ENCODE data around the gene ABHD8. TPM values are rescaled to one million over a fixed set of nuclear protein-coding genes. Genes with fewer than 3 reads are reported as not detected.
A peak's percentile ranks its signal among the peaks of the same experiment; 100 is the strongest.

Gene ABHD8
- total RNA-seq, 1 donor from 2014 or later, result 16.9 TPM

GRCh38 chr19:17305216-17305516, 1.9 kb upstream of the ABHD8 start:
- Mint-ChIP-seq H3K4me1 (ENCODE audit: low read depth) (peaks cover 22% of the 10 kb centered on the region), H3K36me3 (ENCODE audit: insufficient read depth) (no peaks in the 10 kb centered on the region), H3K27ac (peak overlapping the region; percentile 91), H3K9me3 (ENCODE audit: low read depth) (no peaks in the 10 kb centered on the region), H3K27me3 (no peaks in the 10 kb centered on the region), H3K4me3 (ENCODE audit: low read depth) (peak overlapping the region; percentile 88)
- DNase-seq (ENCODE audit: low spot score, unreplicated experiment), result no peak
- no peak for TF ChIP-seq CTCF (IDR thresholded peaks at IDR 0.05; ENCODE audit: unreplicated experiment)

GRCh38 chr19:17304386-17305215, 1.4 kb upstream of the ABHD8 start:
- no peak for DNase-seq (ENCODE audit: low spot score, unreplicated experiment)
- Mint-ChIP-seq H3K4me1 (ENCODE audit: low read depth) (peaks cover 20% of the 10 kb centered on the region), H3K27ac (peak overlapping the region; percentile 91), H3K27me3 (no peaks in the 10 kb centered on the region), H3K4me3 (ENCODE audit: low read depth) (peak overlapping the region; percentile 11), H3K36me3 (ENCODE audit: insufficient read depth) (no peaks in the 10 kb centered on the region), H3K9me3 (ENCODE audit: low read depth) (no peaks in the 10 kb centered on the region)
- no peak for TF ChIP-seq CTCF (IDR thresholded peaks at IDR 0.05; ENCODE audit: unreplicated experiment)

- DNase-seq (ENCODE audit: low spot score, unreplicated experiment), result no peak
- no peak for TF ChIP-seq CTCF (IDR thresholded peaks at IDR 0.05; ENCODE audit: unreplicated experiment)
- Mint-ChIP-seq H3K36me3 (ENCODE audit: insufficient read depth) (peaks cover under 1% of the 10 kb centered on the region), H3K27ac (no peak overlapping the region), H3K4me3 (ENCODE audit: low read depth) (peak overlapping the region; percentile 69), H3K27me3 (no peaks in the 10 kb centered on the region), H3K4me1 (ENCODE audit: low read depth) (peaks cover 15% of the 10 kb centered on the region), H3K9me3 (ENCODE audit: low read depth) (no peaks in the 10 kb centered on the region)
Observed at GRCh38 chr19:17303940-17304267, 679 bp upstream of the ABHD8 start.

- Mint-ChIP-seq H3K27ac (no peak overlapping the region), H3K4me1 (ENCODE audit: low read depth) (peaks cover 12% of the 10 kb centered on the region), H3K9me3 (ENCODE audit: low read depth) (no peaks in the 10 kb centered on the region), H3K4me3 (ENCODE audit: low read depth) (peak overlapping the region; percentile 69), H3K27me3 (no peaks in the 10 kb centered on the region), H3K36me3 (ENCODE audit: insufficient read depth) (peaks cover 7% of the 10 kb centered on the region)
- no peak for TF ChIP-seq CTCF (IDR thresholded peaks at IDR 0.05; ENCODE audit: unreplicated experiment)
- DNase-seq (ENCODE audit: low spot score, unreplicated experiment), result no peak
Observed at GRCh38 chr19:17302391-17303166, 646 bp downstream of the ABHD8 start.

GRCh38 chr19:17300992-17301619, 2.1 kb downstream of the ABHD8 start:
- no peak for TF ChIP-seq CTCF (IDR thresholded peaks at IDR 0.05; ENCODE audit: unreplicated experiment)
- no peak overlapping the region for H3K27ac Mint-ChIP-seq
- no peak for DNase-seq (ENCODE audit: low spot score, unreplicated experiment)
- H3K36me3 Mint-ChIP-seq (ENCODE audit: insufficient read depth), result peaks cover 10% of the 10 kb centered on the region
- H3K4me3 Mint-ChIP-seq (ENCODE audit: low read depth), result no peak overlapping the region
- peaks cover 8% of the 10 kb centered on the region for H3K4me1 Mint-ChIP-seq (ENCODE audit: low read depth)
- no peaks in the 10 kb centered on the region for H3K9me3 Mint-ChIP-seq (ENCODE audit: low read depth)
- no peaks in the 10 kb centered on the region for H3K27me3 Mint-ChIP-seq

Data from progenitor cell of endocrine pancreas (in vitro differentiated cells).